SK-N-SH (cell line): ENCODE data around the gene PABPN1. TPM values are rescaled to one million over a fixed set of nuclear protein-coding genes. Genes with fewer than 3 reads are reported as not detected.
"Not testable (repeated sequence)": the region's sequence is repeated elsewhere in the genome, so short reads cannot be mapped to it uniquely, and the experiment has no call there.

Experiments used
- CTCF ChIA-PET: fragments of 300-600, 350-600 bp; formaldehyde crosslinking; extraction: SDS; loops from one replicate; lab custom pipeline; 2021; lab: Yijun Ruan, JAX
- POLR2A ChIA-PET: fragments of 350-600 bp; sonication (Branson Sonifier 250); formaldehyde crosslinking; extraction: SDS; loops from one replicate; lab custom pipeline; 2020; ENCODE audit warnings: antibody characterized with exemption, inconsistent platforms; lab: Yijun Ruan, JAX
- DNase-seq: peaks from one replicate; pipeline ENCODE4 v3.0.0; 2012
- H2AFZ ChIP-seq: fragments of 200-600 bp; sonication (generic); 2 replicates; pipeline ENCODE4 v1.8.1; 2016; ENCODE audit warnings: antibody characterized with exemption, mild to moderate bottlenecking, low read depth
- H3F3A ChIP-seq: fragments of 200-600 bp; sonication (generic); replicated peaks from 2 replicates; pipeline ENCODE3; 2016; ENCODE audit warnings: antibody characterized with exemption, mild to moderate bottlenecking; ENCODE audit not compliant: insufficient read depth
- H3K27ac ChIP-seq, 2 experiments: fragments of 200-500 bp in 1 of 2; fragments of 200-600 bp in 1 of 2; sonication (Bioruptor generic) in 1 of 2; sonication (generic), shearing (Covaris generic) in 1 of 2; 2 replicates each; pipeline versions ENCODE4 v1.5.1 to v1.6.1; 2014 to 2016; ENCODE audit warnings: low read depth in 2 of 2, inconsistent platforms in 1 of 2, low read length in 1 of 2, mild to moderate bottlenecking in 1 of 2, mixed read lengths in 1 of 2
- H3K27me3 ChIP-seq: fragments of 200-600 bp; sonication (generic), shearing (Covaris generic); 2 replicates; pipeline ENCODE4 v1.6.1; 2016; ENCODE audit warnings: mixed run types; ENCODE audit not compliant: insufficient read depth
- H3K36me3 ChIP-seq, 2 experiments: fragments of 200-500 bp in 1 of 2; fragments of 200-600 bp in 1 of 2; sonication (Bioruptor generic) in 1 of 2; sonication (generic) in 1 of 2; replicated peaks in 1 of 2; 2 replicates each; pipeline versions ENCODE3 to v1.5.1; 2014 to 2016; ENCODE audit warnings: low read length in 1 of 2, mild to moderate bottlenecking in 1 of 2; ENCODE audit not compliant: insufficient read depth in 2 of 2, control insufficient read depth in 1 of 2
- H3K4me1 ChIP-seq, 2 experiments: fragments of 200-500 bp in 1 of 2; fragments of 200-600 bp in 1 of 2; sonication (Bioruptor generic) in 1 of 2; sonication (generic), shearing (Covaris generic) in 1 of 2; 2 replicates each; pipeline versions ENCODE4 v1.5.1 to v1.6.1; 2014 to 2016; ENCODE audit warnings: low read depth in 1 of 2, low read length in 1 of 2, mixed run types in 1 of 2; ENCODE audit not compliant: insufficient read depth in 2 of 2, control insufficient read depth in 1 of 2
- H3K4me2 ChIP-seq: fragments of 200-600 bp; sonication (generic), shearing (Covaris generic); 2 replicates; pipeline ENCODE4 v1.6.1; 2017; ENCODE audit warnings: mixed run types
- H3K4me3 ChIP-seq, 2 experiments: fragments of 200-500 bp in 1 of 2; fragments of 200-600 bp in 1 of 2; sonication (Bioruptor generic) in 1 of 2; sonication (generic), shearing (Covaris generic) in 1 of 2; 2 replicates each; pipeline versions ENCODE4 v1.5.1 to v1.8.1; 2014 to 2016; ENCODE audit warnings: low read depth in 2 of 2, inconsistent platforms in 1 of 2, low read length in 1 of 2, mild to moderate bottlenecking in 1 of 2, mixed read lengths in 1 of 2, moderate library complexity in 1 of 2
- H3K79me2 ChIP-seq: fragments of 200-600 bp; sonication (generic); 2 replicates; pipeline ENCODE4 v1.8.1; 2017; ENCODE audit warnings: mild to moderate bottlenecking; ENCODE audit not compliant: insufficient read depth
- H3K9ac ChIP-seq: fragments of 200-600 bp; sonication (generic); 2 replicates; pipeline ENCODE4 v1.6.1; 2017; ENCODE audit warnings: mixed run types
- H3K9me2 ChIP-seq: fragments of 200-600 bp; sonication (generic); 2 replicates; pipeline ENCODE4 v1.6.1; 2017; ENCODE audit warnings: mixed run types
- H3K9me3 ChIP-seq: fragments of 200-600 bp; sonication (generic); 2 replicates; pipeline ENCODE4 v1.6.1; 2017; ENCODE audit warnings: mixed run types, mild to moderate bottlenecking, moderate library complexity
- H4K20me1 ChIP-seq: fragments of 200-600 bp; sonication (generic); 2 replicates; pipeline ENCODE4 v1.6.1; 2017; ENCODE audit warnings: mild to moderate bottlenecking, mixed run types; ENCODE audit not compliant: insufficient read depth
- ELF1 ChIP-seq: IDR thresholded peaks from 2 replicates; pipeline ENCODE4 v1.4.0; 2012
- EP300 ChIP-seq, 2 experiments: IDR thresholded peaks; 2 replicates each; pipeline versions ENCODE4 v1.4.0 to v1.6.1; 2012; ENCODE audit warnings: borderline replicate concordance in 1 of 2, low read depth in 1 of 2, low read length in 1 of 2
- GABPA ChIP-seq: IDR thresholded peaks from 2 replicates; pipeline ENCODE4 v1.4.0; 2012; ENCODE audit warnings: low read depth, mild to moderate bottlenecking
- GATA2 ChIP-seq: sonication (generic); formaldehyde crosslinking; IDR thresholded peaks from 2 replicates; pipeline ENCODE4 v1.5.0; 2020; ENCODE audit warnings: mild to moderate bottlenecking, missing genetic modification reagents
- JUND ChIP-seq: IDR thresholded peaks from 2 replicates; pipeline ENCODE4 v1.4.0; 2012
- NRF1 ChIP-seq: IDR thresholded peaks from 2 replicates; pipeline ENCODE4 v1.6.1; 2012; ENCODE audit warnings: low read depth, mild to moderate bottlenecking, low read length
- POLR2AphosphoS5 ChIP-seq: IDR thresholded peaks from 2 replicates; pipeline ENCODE4 v1.6.1; 2012; ENCODE audit warnings: low read depth, low read length
- RCOR1 ChIP-seq: fragments of 150-350 bp; IDR thresholded peaks from 2 replicates; pipeline ENCODE4 v1.6.1; 2017; ENCODE audit warnings: antibody characterized with exemption, low read length
- RXRA ChIP-seq: IDR thresholded peaks from 2 replicates; pipeline ENCODE4 v1.4.0; 2012; ENCODE audit warnings: low read depth, mild to moderate bottlenecking, borderline replicate concordance
- TAF1 ChIP-seq: IDR thresholded peaks from 2 replicates; pipeline ENCODE4 v1.6.1; 2012; ENCODE audit warnings: low read depth, mild to moderate bottlenecking, low read length, moderate library complexity, borderline replicate concordance
- YY1 ChIP-seq: IDR thresholded peaks from 2 replicates; pipeline ENCODE4 v1.4.0; 2012; ENCODE audit warnings: low read depth, mild to moderate bottlenecking
- WGBS: methylation state at CpG from one replicate; pipeline ENCODE4 v1.1.6; 2017; ENCODE audit warnings: low lambda C conversion rate; 5-methylcytosine and 5-hydroxymethylcytosine counted together
- polyA plus RNA-seq, 3 experiments: library from polyadenylated mRNA; depleted of rRNA; stranded (reverse); fragments of >200 nt; gene quantifications; 2 replicates each; pipeline ENCODE4 v1.2.3, GENCODE V29; 2012
- TF ChIP-seq, protein P1 (sequence below): fragments of 200-600 bp; sonication (generic); IDR thresholded peaks from 2 replicates; pipeline ENCODE4 v1.6.1; 2017; ENCODE audit warnings: antibody characterized with exemption, mild to moderate bottlenecking, moderate library complexity
- TF ChIP-seq, protein P2 (sequence below): IDR thresholded peaks from 2 replicates; pipeline ENCODE4 v1.4.0; 2012; ENCODE audit warnings: low read depth
- TF ChIP-seq, protein P3 (sequence below): IDR thresholded peaks from 2 replicates; pipeline ENCODE4 v1.4.0; 2012; ENCODE audit warnings: low read depth, borderline replicate concordance
- TF ChIP-seq, protein P4 (sequence below): fragments of 150-350 bp; IDR thresholded peaks from 2 replicates; pipeline ENCODE4 v1.6.1; 2017; ENCODE audit warnings: antibody characterized with exemption, low read length, low read depth, borderline replicate concordance
- TF ChIP-seq, protein P5 (sequence below): fragments of 150-350 bp; IDR thresholded peaks from 2 replicates; pipeline ENCODE4 v1.6.1; 2016; ENCODE audit warnings: mild to moderate bottlenecking, low read depth, low read length
- TF ChIP-seq, protein P6 (sequence below): IDR thresholded peaks from 2 replicates; pipeline ENCODE4 v1.6.1; 2012; ENCODE audit warnings: mild to moderate bottlenecking, low read depth, low read length, moderate library complexity

Gene PABPN1
- polyA plus RNA-seq, 1 of the 3 experiments (the other 2 are of a cell fraction): 266 TPM

DNA sequence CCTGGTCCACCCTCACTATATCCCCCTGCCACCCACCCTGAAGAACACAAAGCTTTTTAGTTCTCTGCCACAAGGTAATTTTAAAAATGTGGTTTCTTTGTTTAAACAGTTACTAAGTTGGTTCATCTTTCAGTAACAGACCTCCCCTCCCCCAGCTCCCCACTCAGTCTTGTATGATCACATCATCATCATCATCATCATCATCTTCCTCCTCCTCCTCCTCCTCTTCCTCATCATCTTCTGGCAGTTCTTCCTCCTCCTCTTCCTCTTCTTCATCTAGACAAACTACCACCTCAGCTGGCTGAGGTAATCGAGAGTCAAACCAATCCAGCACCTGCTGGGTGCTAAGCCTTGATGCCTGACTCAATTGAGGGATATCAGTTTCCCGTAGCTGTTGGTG lies 45.8 kb upstream of the PABPN1 start (continued):
- TF ChIP-seq, protein P1, sequence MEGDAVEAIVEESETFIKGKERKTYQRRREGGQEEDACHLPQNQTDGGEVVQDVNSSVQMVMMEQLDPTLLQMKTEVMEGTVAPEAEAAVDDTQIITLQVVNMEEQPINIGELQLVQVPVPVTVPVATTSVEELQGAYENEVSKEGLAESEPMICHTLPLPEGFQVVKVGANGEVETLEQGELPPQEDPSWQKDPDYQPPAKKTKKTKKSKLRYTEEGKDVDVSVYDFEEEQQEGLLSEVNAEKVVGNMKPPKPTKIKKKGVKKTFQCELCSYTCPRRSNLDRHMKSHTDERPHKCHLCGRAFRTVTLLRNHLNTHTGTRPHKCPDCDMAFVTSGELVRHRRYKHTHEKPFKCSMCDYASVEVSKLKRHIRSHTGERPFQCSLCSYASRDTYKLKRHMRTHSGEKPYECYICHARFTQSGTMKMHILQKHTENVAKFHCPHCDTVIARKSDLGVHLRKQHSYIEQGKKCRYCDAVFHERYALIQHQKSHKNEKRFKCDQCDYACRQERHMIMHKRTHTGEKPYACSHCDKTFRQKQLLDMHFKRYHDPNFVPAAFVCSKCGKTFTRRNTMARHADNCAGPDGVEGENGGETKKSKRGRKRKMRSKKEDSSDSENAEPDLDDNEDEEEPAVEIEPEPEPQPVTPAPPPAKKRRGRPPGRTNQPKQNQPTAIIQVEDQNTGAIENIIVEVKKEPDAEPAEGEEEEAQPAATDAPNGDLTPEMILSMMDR: no peak
- TF ChIP-seq EP300 (IDR thresholded peaks at IDR 0.05; ENCODE audit: borderline replicate concordance in 1 of 2, low read depth in 1 of 2, low read length in 1 of 2): no peak
- TF ChIP-seq GATA2 (CRISPR knock-in tag): no peak
- no peak for TF ChIP-seq RXRA
- TF ChIP-seq JUND: no peak
- TF ChIP-seq, protein P2, sequence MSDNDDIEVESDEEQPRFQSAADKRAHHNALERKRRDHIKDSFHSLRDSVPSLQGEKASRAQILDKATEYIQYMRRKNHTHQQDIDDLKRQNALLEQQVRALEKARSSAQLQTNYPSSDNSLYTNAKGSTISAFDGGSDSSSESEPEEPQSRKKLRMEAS: no peak
- no peak for TF ChIP-seq YY1
- no peak for TF ChIP-seq TAF1

DNA sequence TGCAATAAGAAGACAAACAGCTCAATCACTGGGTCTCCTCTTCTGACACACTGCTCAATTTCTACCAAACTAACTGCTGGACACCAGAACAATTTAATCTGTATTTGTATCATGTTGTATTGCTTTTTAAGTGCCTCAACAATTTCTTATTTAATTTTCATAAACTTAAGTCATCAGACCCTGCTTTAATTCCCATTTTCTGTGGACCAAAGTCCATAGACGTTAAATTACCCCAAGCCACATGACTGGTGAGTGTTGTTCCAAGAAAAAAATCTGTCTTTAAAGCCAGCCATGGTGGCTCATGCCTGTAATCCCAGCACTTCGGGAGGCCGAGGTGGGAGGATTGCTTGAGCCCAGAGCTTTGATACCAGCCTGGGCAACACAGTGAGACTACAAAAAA lies 44.1 kb upstream of the PABPN1 start:
- Histone ChIP-seq H3K4me1 (no peaks in the 10 kb centered on the region), H3K9ac (no peak overlapping the region), H3K9me2 (no peaks in the 10 kb centered on the region), H3K4me2 (no peak overlapping the region), H3K4me3 (no peak overlapping the region), H3K79me2 (peaks cover 3% of the 10 kb centered on the region; the same call in 1 of the 2 replicates), H3K27me3 (no peaks in the 10 kb centered on the region), H3K36me3 (peaks cover 0 to 5% of the 10 kb centered on the region in 2 experiments), H3F3A (no peaks in the 10 kb centered on the region), H3K9me3 (no peaks in the 10 kb centered on the region), H4K20me1 (no peaks in the 10 kb centered on the region), H3K27ac (no peak overlapping the region), H2AFZ (no peak overlapping the region)
- ChIA-PET POLR2A (interaction anchor here (0.6 to 1.0 kb wide), 2 partner anchors 9 to 159 kb away, joined by 3 read pairs; no protein-coding TSS in a partner anchor), CTCF (interaction anchor here (1.0 to 1.9 kb wide), 4 partner anchors 9 to 156 kb away, joined by 4 to 6 read pairs (median 5); partner anchors contain the start of gene HOMEZ)
- no peak for DNase-seq
- 91% methylated on average over 3 of the region's 3 CpGs for WGBS
- TF ChIP-seq, protein P3, sequence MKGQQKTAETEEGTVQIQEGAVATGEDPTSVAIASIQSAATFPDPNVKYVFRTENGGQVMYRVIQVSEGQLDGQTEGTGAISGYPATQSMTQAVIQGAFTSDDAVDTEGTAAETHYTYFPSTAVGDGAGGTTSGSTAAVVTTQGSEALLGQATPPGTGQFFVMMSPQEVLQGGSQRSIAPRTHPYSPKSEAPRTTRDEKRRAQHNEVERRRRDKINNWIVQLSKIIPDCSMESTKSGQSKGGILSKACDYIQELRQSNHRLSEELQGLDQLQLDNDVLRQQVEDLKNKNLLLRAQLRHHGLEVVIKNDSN: no peak
- TF ChIP-seq POLR2AphosphoS5 (no peak), TAF1 (no peak), GATA2 (CRISPR knock-in tag) (no peak), GABPA (no peak), RXRA (no peak), NRF1 (no peak), ELF1 (no peak), RCOR1 (no peak)
- TF ChIP-seq, protein P4, sequence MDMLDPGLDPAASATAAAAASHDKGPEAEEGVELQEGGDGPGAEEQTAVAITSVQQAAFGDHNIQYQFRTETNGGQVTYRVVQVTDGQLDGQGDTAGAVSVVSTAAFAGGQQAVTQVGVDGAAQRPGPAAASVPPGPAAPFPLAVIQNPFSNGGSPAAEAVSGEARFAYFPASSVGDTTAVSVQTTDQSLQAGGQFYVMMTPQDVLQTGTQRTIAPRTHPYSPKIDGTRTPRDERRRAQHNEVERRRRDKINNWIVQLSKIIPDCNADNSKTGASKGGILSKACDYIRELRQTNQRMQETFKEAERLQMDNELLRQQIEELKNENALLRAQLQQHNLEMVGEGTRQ: no peak
- TF ChIP-seq, protein P5, sequence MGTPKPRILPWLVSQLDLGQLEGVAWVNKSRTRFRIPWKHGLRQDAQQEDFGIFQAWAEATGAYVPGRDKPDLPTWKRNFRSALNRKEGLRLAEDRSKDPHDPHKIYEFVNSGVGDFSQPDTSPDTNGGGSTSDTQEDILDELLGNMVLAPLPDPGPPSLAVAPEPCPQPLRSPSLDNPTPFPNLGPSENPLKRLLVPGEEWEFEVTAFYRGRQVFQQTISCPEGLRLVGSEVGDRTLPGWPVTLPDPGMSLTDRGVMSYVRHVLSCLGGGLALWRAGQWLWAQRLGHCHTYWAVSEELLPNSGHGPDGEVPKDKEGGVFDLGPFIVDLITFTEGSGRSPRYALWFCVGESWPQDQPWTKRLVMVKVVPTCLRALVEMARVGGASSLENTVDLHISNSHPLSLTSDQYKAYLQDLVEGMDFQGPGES: no peak
- TF ChIP-seq, protein P6, sequence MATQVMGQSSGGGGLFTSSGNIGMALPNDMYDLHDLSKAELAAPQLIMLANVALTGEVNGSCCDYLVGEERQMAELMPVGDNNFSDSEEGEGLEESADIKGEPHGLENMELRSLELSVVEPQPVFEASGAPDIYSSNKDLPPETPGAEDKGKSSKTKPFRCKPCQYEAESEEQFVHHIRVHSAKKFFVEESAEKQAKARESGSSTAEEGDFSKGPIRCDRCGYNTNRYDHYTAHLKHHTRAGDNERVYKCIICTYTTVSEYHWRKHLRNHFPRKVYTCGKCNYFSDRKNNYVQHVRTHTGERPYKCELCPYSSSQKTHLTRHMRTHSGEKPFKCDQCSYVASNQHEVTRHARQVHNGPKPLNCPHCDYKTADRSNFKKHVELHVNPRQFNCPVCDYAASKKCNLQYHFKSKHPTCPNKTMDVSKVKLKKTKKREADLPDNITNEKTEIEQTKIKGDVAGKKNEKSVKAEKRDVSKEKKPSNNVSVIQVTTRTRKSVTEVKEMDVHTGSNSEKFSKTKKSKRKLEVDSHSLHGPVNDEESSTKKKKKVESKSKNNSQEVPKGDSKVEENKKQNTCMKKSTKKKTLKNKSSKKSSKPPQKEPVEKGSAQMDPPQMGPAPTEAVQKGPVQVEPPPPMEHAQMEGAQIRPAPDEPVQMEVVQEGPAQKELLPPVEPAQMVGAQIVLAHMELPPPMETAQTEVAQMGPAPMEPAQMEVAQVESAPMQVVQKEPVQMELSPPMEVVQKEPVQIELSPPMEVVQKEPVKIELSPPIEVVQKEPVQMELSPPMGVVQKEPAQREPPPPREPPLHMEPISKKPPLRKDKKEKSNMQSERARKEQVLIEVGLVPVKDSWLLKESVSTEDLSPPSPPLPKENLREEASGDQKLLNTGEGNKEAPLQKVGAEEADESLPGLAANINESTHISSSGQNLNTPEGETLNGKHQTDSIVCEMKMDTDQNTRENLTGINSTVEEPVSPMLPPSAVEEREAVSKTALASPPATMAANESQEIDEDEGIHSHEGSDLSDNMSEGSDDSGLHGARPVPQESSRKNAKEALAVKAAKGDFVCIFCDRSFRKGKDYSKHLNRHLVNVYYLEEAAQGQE: no peak

DNA sequence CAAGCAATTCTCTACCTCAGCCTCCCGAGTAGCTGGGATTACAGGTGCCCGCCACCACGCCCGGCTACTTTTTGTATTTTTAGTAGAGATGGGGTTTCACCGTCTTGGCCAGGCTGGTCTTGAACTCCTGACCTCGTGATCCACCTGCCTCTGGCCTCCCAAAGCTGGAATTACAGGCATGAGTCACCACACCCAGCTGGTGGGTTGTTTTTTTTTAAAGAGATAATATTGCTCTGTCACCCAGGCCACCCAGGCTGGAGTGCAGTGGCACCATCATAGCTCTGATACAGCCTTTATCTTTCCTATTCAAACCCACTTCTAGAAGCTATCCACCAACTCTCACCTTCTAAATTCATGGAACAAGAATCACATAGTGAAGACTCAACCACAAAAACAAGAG lies 43.3 kb upstream of the PABPN1 start:
- H3K27ac ChIP-seq, H2AFZ ChIP-seq, H3K4me3 ChIP-seq, POLR2A ChIA-PET, H3K9me2 ChIP-seq, H3K36me3 ChIP-seq, DNase-seq, H3K9ac ChIP-seq, H3K27me3 ChIP-seq, H3K4me1 ChIP-seq, H4K20me1 ChIP-seq, H3K9me3 ChIP-seq, H3K79me2 ChIP-seq, H3K4me2 ChIP-seq, H3F3A ChIP-seq: not testable (repeated sequence)
- 91% methylated on average over 6 of the region's 6 CpGs for WGBS
- CTCF ChIA-PET: interaction anchor here (0.8 to 1.9 kb wide), 3 partner anchors 13 to 157 kb away, joined by 3 to 5 read pairs (median 3); no protein-coding TSS in a partner anchor
